ENCODE data around the gene SETD2. TPM values are rescaled to one million over a fixed set of nuclear protein-coding genes. Genes with fewer than 3 reads are reported as not detected.

Gene SETD2
- total and polyA plus RNA-seq, 2 donors from 2014 or later, result 10.5 to 49.9 TPM

DNA sequence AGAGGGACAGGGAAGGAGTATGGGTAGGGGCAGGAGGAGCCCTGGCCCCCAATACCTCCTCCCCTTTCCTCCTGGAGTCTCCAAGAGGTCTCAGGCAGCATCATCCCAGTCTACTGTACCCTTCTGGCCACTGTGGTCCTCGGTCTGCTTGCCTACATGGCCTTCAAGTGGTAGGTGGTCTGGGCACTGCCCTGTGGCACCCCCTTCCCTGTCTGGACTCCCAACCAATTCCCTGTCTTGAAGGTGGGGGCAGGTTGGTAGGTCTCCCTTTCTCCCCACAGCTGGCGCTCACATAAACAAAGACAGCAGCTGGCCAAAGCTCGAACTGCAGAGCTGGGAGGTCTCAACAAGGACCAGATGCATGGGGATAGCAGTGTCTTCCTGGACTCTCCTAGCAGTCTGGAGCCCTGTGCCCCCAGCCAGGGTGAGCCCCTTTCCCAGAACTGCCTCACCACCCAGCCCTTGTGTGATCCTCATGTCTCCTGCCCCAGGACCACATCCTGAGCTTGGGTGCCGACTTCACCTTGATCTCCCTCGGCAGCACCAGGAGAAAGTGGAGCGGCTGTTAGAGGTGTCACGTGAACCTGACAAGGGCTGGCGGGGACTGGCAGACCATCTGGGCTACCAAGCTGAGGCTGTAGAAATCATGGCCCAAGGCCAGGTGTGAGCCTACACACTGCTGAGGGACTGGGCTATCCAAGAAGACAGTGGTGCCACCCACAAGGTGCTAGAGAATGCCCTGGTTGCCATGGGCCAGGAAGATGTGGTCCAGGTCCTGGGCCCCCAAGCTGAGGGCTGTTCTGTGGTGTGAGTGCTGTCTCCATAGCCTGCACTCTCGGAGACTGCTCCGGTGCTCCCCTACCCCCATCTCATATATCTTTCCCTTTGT lies 151.3 kb downstream of the SETD2 start:
- no peak overlapping the region for H3K27ac ChIP-seq (ENCODE audit: low read depth in 2 of 2, low read length in 2 of 2)
- intact Hi-C loops (cut with DNase I), result no loop called here
- H3K27me3 ChIP-seq (ENCODE audit: control insufficient read depth, insufficient read depth, low read length), result no peaks in the 10 kb centered on the region
- FAIRE-seq (no peak), DNase-seq (peak in 1 of 5 donors; percentile 58)
- no peak overlapping the region for H3K9ac ChIP-seq (ENCODE audit: low read length in 3 of 3)
- H3K4me3 ChIP-seq (ENCODE audit: low read length in 3 of 3), result no peak overlapping the region
- H3K4me1 ChIP-seq (ENCODE audit: control insufficient read depth in 2 of 3, insufficient read depth in 2 of 3, low read depth in 1 of 3, low read length in 3 of 3), result peaks cover 0 to 10% (median 0%) of the 10 kb centered on the region in 3 donors
- H3K36me3 ChIP-seq (ENCODE audit: control insufficient read depth in 2 of 3, insufficient read depth in 3 of 3, low read length in 3 of 3), result peaks cover 0 to 9% (median 6%) of the 10 kb centered on the region in 3 donors
- TF ChIP-seq, protein P1, sequence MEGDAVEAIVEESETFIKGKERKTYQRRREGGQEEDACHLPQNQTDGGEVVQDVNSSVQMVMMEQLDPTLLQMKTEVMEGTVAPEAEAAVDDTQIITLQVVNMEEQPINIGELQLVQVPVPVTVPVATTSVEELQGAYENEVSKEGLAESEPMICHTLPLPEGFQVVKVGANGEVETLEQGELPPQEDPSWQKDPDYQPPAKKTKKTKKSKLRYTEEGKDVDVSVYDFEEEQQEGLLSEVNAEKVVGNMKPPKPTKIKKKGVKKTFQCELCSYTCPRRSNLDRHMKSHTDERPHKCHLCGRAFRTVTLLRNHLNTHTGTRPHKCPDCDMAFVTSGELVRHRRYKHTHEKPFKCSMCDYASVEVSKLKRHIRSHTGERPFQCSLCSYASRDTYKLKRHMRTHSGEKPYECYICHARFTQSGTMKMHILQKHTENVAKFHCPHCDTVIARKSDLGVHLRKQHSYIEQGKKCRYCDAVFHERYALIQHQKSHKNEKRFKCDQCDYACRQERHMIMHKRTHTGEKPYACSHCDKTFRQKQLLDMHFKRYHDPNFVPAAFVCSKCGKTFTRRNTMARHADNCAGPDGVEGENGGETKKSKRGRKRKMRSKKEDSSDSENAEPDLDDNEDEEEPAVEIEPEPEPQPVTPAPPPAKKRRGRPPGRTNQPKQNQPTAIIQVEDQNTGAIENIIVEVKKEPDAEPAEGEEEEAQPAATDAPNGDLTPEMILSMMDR (IDR thresholded peaks at IDR 0.05; ENCODE audit: borderline replicate concordance, extremely low read depth, insufficient read depth), result no peak
- H3K9me3 ChIP-seq (ENCODE audit: control insufficient read depth in 2 of 3, insufficient read depth in 1 of 3, low read length in 3 of 3), result no peaks in the 10 kb centered on the region

DNA sequence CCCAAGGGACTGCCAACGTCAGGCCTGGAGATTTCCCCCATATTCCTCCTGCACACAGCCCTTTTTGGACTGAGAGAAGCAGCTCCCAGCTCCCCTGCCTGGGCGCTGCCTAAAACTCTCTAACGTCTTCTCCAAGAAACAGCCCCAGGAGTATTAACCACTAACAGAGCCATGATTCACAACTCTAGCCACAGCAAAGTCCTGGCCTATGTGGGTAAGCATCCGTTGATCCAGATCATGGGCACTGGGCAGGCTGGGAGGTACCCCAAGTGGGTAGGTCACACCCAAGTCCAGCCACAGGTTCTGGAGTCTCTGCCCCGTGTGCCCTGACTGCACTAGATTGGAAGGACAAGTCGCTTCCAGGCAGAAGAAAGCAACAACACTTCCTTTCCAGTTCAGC lies 152.5 kb downstream of the SETD2 start:
- Histone ChIP-seq H3K9ac (ENCODE audit: low read length in 3 of 3) (no peak overlapping the region), H3K27ac (ENCODE audit: low read depth in 2 of 2, low read length in 2 of 2) (no peak overlapping the region), H3K4me1 (ENCODE audit: control insufficient read depth in 2 of 3, insufficient read depth in 2 of 3, low read depth in 1 of 3, low read length in 3 of 3) (peaks cover 0 to 8% (median 0%) of the 10 kb centered on the region in 3 donors), H3K4me3 (ENCODE audit: low read length in 3 of 3) (no peak overlapping the region), H3K36me3 (ENCODE audit: control insufficient read depth in 2 of 3, insufficient read depth in 3 of 3, low read length in 3 of 3) (peaks cover 0 to 5% (median 2%) of the 10 kb centered on the region in 3 donors), H3K9me3 (ENCODE audit: control insufficient read depth in 2 of 3, insufficient read depth in 1 of 3, low read length in 3 of 3) (no peaks in the 10 kb centered on the region), H3K27me3 (ENCODE audit: control insufficient read depth, insufficient read depth, low read length) (no peaks in the 10 kb centered on the region)
- FAIRE-seq (no peak), DNase-seq (peak in 2 of 5 donors; percentile 32 to 54)
- intact Hi-C loops (cut with DNase I), result no loop called here
- TF ChIP-seq, protein P1 (IDR thresholded peaks at IDR 0.05; ENCODE audit: borderline replicate concordance, extremely low read depth, insufficient read depth), result no peak

DNA sequence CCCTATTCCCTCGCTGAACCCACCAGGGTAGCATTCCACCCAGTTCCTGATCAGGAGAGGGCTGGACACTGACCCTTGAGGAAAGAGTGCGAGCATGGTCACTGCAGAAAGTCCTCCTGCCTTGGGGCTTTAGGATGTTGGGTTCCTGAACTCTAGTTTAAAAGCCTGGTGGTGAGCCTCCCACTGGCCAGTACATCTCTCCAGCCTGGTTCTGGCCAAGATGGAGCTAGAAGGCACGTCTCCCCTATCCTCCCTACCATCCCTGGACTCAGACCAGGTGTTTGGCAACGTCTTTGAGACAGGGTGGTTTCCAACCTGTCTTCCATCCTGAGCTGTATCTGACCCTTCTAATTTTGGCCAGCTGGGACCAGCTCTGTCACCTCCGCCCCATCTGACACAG lies 153.0 kb downstream of the SETD2 start:
- no peak overlapping the region for H3K9ac ChIP-seq (ENCODE audit: low read length in 3 of 3)
- H3K36me3 ChIP-seq (ENCODE audit: control insufficient read depth in 2 of 3, insufficient read depth in 3 of 3, low read length in 3 of 3), result peaks cover 0 to 9% (median 7%) of the 10 kb centered on the region in 3 donors
- intact Hi-C loops (cut with DNase I), result no loop called here
- no peak overlapping the region for H3K4me3 ChIP-seq (ENCODE audit: low read length in 3 of 3)
- H3K4me1 ChIP-seq (ENCODE audit: control insufficient read depth in 2 of 3, insufficient read depth in 2 of 3, low read depth in 1 of 3, low read length in 3 of 3), result peaks cover 0 to 8% (median 0%) of the 10 kb centered on the region in 3 donors
- no peaks in the 10 kb centered on the region for H3K27me3 ChIP-seq (ENCODE audit: control insufficient read depth, insufficient read depth, low read length)
- TF ChIP-seq, protein P1 (IDR thresholded peaks at IDR 0.05; ENCODE audit: borderline replicate concordance, extremely low read depth, insufficient read depth), result no peak
- FAIRE-seq (no peak), DNase-seq (peak in 2 of 5 donors; percentile 20 to 33)
- H3K9me3 ChIP-seq (ENCODE audit: control insufficient read depth in 2 of 3, insufficient read depth in 1 of 3, low read length in 3 of 3), result no peaks in the 10 kb centered on the region
- H3K27ac ChIP-seq (ENCODE audit: low read depth in 2 of 2, low read length in 2 of 2), result no peak overlapping the region

Data from kidney (tissue), 14 donors.